Adrenal gland (tissue), 5 donors: Measurements from ENCODE around the gene SEC24A.
A peak's percentile ranks its signal among the peaks of the same experiment; 100 is the strongest.

Experiments
- CTCF ChIP-seq, 6 experiments: fragments of 450-650 bp in 4 of 6; fragments of 200-600 bp in 2 of 6; sonication (generic) in 1 of 6; IDR thresholded peaks; 1 replicate in 5 of 6; 2 replicates in 1 of 6; pipeline versions ENCODE4 v1.5.1 to v1.8.0; 2016 to 2021; ENCODE audit warnings: antibody characterized with exemption in 6 of 6, mild to moderate bottlenecking in 2 of 6, moderate library complexity in 1 of 6
- POLR2A ChIP-seq, 2 donors: fragments of 450-650 bp; IDR thresholded peaks; one replicate each; pipeline ENCODE4 v1.6.1; 2017; ENCODE audit warnings: antibody characterized with exemption in 2 of 2, mild to moderate bottlenecking in 2 of 2, moderate library complexity in 1 of 2
- donor health status: DM: no; HTN: no; CAD: no.

- TF ChIP-seq CTCF (IDR thresholded peaks at IDR 0.05) (no peak), POLR2A (IDR thresholded peaks at IDR 0.05) (peak; percentile 62 to 85)
These were observed at the start of gene SEC24A for GRCh38 chr5:134648425-134649162.
